GM21737 (cell line): ENCODE measurements around the gene GCKR.

Experiments
- ATAC-seq: cut with Tn5 transposase; IDR thresholded peaks from one replicate; pipeline ENCODE4 v1.9.1; 2021; ENCODE audit warnings: mild to moderate bottlenecking, moderate library complexity; ENCODE audit not compliant: unreplicated experiment

The GCKR gene

DNA sequence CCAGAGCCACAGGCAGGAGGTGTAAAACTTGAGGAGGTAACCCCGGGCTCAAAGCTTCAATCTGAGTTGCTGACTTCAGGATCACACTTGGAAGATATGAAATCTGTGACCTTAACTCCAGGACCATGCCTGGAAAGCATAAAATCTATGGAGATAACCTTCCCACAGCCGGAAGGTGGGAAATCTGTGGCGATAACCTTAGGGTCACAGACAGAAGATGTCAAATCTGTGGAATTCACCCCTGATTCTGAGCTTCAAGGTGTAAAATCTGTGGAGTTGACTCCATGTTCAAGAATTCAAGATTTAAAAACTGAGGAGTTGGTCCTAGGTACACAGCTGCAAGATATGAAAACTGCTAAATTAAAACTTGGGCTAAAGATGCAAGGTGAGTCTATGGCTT is 74.6 kb downstream of the GCKR start:
- no peak for ATAC-seq

- ATAC-seq: no peak
These were observed 75.0 kb downstream of the GCKR start for GRCh38 chr2:27571681-27572080.

- no peak for ATAC-seq
These were observed 75.8 kb downstream of the GCKR start for GRCh38 chr2:27572439-27572838.

GRCh38 chr2:27572998-27573429 is 76.4 kb downstream of the GCKR start:
- no peak for ATAC-seq
